Stimulated activated CD8-positive, alpha-beta memory T cell treated with anti-CD3 and anti-CD28 coated beads, Interleukin-7, amount 100 ng/mL, for 1 hour (primary cell): ENCODE results near the gene ZNF750.

Experiments used
- DNase-seq, 2 donors: peaks; one replicate each; pipeline ENCODE4 v3.0.0-alpha.2; 2020; ENCODE audit warnings: low read depth in 2 of 2

Gene ZNF750

DNA sequence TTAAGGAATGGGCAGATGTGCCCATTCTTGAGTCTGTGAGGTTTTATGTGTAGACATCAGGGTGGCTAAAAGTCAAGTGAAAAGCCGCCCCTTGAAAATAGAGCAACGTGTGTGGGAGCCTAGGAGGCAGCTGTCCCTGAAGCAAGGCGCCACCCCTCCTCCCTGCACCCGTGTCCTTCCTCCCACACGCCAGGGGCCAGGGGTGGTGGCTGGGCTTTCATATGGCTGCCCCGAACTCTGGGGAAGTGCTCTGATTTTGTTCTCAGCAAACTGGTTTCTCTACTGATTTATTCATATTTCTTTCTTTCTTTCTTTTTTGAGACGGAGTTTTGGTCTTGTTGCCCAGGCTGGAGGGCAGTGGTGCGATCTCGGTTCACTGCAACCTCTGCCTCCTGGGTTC, 4.7 kb downstream of the ZNF750 start:
- DNase-seq: no peak

- no peak for DNase-seq
These were observed 6.8 kb downstream of the ZNF750 start for GRCh38 chr17:82832881-82833475.

- DNase-seq: no peak
These were observed 7.4 kb downstream of the ZNF750 start for GRCh38 chr17:82832411-82832810.

GRCh38 chr17:82831818-82832200, 8.0 kb downstream of the ZNF750 start:
- DNase-seq: no peak

- no peak for DNase-seq
These were observed 8.6 kb downstream of the ZNF750 start for GRCh38 chr17:82831041-82831817.

DNA sequence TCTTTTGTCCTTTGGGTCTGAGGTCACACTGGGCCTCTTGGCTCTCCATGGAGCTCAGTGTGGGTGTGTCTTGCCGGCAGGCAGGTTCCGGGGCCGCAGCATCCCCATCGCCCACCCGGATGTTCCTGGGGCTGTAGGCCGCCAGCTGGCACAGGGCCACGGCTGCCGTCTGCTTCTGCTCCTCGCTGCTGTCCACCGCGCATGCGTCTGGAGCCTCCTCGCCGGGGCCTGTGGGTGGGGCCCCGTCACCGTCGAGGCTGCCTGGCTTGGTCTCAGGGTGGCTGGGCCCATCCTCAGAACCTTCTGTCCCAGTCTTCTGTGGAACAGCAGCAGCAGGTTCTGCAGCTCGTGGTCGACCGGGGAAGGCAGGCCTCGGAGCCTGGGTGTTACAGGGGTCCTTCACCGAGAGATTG, 9.6 kb downstream of the ZNF750 start:
- no peak for DNase-seq

- no peak for DNase-seq
These were observed 10.8 kb downstream of the ZNF750 start for GRCh38 chr17:82828875-82829487.

- DNase-seq: no peak
These were observed 12.9 kb downstream of the ZNF750 start for GRCh38 chr17:82826956-82827355.

DNA sequence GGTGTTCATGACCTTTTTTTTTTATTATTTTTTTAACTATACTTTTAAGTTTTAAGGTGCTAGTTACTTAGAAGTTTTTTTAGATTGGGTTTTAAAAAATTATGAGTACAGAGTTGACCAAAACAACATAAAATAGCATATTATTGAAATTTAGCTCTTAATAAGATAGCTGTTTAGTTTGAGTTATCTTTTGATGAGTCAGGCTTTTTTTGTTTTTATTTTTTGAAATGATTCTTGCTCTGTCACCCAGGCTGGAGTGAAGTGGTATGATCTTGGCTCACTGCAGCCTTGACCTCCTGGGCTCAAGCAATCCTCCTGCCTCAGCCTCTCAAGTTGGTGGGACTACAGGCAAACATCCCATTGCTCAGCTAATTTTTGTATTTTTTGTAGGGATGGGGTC, 13.6 kb downstream of the ZNF750 start:
- DNase-seq: no peak

DNA sequence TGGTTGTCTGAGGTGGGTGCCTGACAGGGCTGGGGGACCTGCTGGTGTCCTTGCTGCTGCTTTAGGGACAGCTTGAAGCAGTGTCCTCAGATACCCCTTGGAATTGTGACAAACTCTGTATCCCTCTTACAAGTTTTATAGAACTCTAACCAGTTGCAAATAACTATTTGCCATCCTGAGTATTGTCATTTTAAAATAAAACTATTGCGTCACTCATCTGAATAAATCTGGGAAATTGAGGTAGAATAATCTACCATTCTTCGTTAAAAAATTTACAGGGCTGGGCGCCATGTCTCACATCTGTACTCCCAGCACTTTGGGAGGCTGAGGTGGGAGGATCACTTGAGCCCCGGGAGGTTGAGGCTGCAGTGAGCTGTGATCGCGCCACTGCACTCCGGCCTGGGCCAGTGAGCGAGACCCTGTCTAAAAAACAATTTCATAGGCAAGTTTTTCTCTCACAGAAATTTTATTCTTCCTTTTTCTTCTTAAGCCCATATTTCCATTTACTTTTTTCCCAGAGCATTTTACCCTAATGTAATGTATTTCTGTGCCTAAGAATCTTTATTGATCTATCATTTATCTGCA, 14.2 kb downstream of the ZNF750 start:
- DNase-seq: no peak

GRCh38 chr17:82823004-82823403, 16.8 kb downstream of the ZNF750 start:
- no peak for DNase-seq

GRCh38 chr17:82822281-82822680, 17.5 kb downstream of the ZNF750 start:
- no peak for DNase-seq

GRCh38 chr17:82821554-82821953, 18.3 kb downstream of the ZNF750 start:
- no peak for DNase-seq

- DNase-seq: no peak
These were observed 19.3 kb downstream of the ZNF750 start for GRCh38 chr17:82820278-82821251.

- no peak for DNase-seq
These were observed 21.9 kb downstream of the ZNF750 start for GRCh38 chr17:82817947-82818346.

DNA sequence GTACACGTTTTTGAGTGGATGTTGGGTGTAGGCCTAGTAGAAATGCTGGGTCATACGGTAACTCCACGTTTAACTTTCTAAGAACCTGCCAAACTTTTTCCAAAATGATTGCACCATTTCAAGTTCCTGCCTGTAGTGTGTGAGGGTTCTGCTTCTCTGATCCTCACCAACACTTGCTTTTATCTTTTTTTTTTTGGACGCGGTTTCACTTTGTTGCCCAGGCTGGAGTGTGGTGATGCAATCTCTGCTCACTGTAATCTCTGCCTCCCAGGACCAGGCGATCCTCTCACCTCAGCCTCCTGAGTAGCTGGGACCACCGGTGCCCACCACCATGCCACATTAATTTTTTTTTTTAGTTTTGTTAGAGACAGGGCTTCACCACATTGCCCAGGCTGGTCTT, 23.5 kb downstream of the ZNF750 start:
- DNase-seq: no peak

GRCh38 chr17:82815790-82816305, 24.0 kb downstream of the ZNF750 start:
- no peak for DNase-seq

- no peak for DNase-seq
These were observed 24.5 kb downstream of the ZNF750 start for GRCh38 chr17:82815354-82815753.

- no peak for DNase-seq
These were observed 25.0 kb downstream of the ZNF750 start for GRCh38 chr17:82814834-82815233.

- DNase-seq: no peak
These were observed 26.3 kb downstream of the ZNF750 start for GRCh38 chr17:82813299-82814051.

- DNase-seq: no peak
These were observed 27.2 kb downstream of the ZNF750 start for GRCh38 chr17:82812601-82813000.
